Muscle of arm (tissue), 12 donors: Measurements from ENCODE around the gene ADAMTSL3. TPM values are rescaled to one million over a fixed set of nuclear protein-coding genes. Genes with fewer than 3 reads are reported as not detected.
A peak's percentile ranks its signal among the peaks of the same experiment; 100 is the strongest.

Experiments used
- DNase-seq: peaks from one replicate; pipeline ENCODE4 v3.0.0-alpha.2; 2013
- polyA plus RNA-seq, 12 donors: library from polyadenylated mRNA; unstranded; fragments of 120-200 nt; gene quantifications; one replicate each; pipeline ENCODE4 v1.2.1, GENCODE V29; 2013; ENCODE audit not compliant: insufficient read length in 12 of 12

ADAMTSL3 gene
- polyA plus RNA-seq, 12 donors, result 25.4 to 55.1 (median 40.4) TPM; not detected in 1

DNA sequence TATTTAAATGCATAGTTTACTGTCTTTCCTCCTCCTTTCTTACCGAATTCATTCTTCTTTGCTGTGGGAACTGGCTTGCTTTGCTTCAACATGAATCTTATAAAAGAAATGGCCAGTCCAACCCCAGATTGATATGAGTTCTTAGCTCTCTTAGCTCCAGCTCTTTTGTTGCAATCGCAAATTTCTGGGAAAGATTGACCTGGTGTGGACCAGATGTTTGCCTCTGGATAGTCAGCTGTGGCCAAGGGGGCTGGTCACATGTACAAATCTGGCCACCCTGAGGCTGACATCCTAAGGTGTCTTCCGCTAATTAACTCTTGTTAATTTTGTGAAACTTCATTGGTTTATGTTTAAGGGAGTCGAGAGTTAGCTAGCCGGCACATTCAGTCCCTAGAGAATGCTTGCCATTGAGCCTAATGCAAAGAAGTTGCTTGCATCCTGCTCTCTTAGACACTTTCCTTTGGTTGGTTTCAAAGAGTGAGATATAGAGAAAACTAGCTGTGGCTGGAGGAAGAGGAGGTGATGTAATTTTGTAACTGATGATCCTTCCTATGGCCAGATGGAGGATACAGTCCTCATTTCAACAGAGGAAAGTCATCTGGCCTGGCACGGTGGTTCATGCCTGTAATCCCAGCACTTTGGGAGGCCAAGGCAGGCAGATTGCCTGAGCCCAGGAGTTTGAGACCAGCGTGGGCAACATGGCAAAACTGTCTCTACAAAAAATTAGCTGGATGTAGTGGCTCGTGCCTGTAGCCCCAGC is 162.4 kb downstream of the ADAMTSL3 start:
- no peak for DNase-seq

DNA sequence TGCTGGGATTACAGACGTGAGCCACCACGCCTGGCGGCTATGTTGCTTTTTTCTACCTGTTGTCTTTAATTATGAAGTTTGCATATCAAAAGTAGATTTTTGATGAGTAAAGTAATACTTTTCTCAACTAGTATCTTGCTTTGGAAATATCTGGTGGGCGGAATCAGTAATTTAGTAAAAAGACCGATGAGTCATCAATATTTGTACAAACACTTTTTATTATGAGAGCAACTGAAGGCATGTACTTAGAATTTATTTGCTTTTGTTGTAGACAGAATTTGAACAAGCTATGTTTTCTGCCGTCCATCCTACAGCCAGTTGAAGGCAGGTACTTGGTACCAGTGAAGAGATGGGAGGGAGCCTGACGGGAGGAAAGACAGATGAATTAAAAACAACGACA is 164.7 kb downstream of the ADAMTSL3 start:
- no peak for DNase-seq

DNA sequence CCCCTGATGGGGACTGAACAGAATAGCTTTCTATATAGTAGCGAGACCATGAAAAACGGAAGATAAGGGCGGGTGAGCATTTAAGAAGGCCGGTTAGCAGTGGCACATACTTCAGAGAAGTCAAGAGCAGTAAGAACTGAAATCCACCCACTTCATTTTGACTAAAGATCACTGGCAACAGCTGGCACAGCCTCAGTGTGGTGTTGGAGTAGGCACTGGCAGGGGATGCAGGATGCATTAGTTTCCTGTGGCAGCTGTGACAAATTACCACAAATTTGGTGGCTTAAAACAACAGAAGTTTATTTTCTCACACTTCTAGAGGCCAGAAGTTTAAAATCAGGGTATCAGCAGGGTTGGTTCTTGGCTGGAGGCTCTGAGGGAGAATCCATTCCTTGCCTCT is 176.5 kb downstream of the ADAMTSL3 start:
- no peak for DNase-seq

DNA sequence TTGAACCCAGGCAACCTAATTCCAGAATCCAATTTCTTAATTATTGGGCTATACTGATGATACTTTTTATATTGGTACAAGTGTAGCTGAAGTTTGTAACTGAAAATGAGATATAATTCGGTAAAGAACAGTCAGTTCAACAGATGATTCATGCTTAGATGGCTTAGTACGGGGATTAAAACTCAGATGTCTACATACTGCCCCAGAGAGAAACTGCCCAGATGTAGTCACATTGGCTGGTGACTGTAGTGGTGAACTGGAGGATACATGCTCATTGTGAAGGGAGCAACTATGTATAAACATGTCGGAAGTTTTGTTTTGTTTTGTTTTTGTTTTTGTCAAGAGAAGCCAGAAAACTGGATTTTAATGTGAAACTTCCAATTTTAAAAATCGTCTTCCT is 179.6 kb downstream of the ADAMTSL3 start:
- no peak for DNase-seq

DNA sequence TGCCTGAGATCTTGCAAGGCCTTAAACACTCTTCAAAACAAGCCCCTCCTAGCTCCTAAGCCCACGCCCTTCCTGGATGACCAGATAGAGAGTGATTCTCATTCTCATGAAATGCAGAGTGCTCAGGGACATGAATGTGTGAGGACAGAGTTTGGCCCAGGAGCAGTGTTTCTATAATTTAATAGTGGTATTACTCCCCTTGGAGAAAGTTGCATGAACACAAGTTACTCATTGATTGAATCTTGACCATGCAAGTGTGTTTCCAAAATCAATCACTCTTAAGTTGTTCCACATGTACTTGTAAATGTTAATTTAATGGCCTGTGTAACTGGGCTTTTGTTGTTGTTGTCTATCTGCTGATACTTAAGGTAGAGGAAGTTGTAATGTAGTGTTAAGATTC is 181.6 kb downstream of the ADAMTSL3 start:
- DNase-seq, result peak; percentile 85

DNA sequence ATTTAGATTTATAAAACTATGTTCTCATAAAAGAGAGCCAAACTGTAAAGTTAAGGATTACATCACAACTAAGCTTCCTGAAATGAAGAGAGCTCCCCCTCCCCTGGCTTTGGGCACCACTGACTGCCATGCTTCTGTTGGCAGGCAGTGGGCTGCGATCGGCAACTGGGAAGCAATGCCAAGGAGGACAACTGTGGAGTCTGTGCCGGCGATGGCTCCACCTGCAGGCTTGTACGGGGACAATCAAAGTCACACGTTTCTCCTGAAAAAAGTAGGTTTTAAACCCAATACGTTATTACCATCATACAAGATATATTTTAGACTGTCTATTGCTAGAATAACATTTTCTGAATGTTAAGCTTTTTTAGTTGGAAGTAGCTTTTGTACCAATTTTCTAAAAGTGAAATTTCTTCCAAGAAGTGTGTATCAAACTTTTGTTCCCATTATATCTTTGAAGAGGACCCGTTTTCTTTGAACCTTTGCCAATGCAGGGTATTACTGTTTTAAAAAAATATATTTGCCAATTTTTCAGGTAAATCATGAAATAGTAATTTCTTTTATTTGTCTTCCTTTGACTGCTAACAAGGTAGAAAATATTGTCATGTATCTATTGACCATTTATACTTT is 184.1 kb downstream of the ADAMTSL3 start:
- DNase-seq, result no peak

DNA sequence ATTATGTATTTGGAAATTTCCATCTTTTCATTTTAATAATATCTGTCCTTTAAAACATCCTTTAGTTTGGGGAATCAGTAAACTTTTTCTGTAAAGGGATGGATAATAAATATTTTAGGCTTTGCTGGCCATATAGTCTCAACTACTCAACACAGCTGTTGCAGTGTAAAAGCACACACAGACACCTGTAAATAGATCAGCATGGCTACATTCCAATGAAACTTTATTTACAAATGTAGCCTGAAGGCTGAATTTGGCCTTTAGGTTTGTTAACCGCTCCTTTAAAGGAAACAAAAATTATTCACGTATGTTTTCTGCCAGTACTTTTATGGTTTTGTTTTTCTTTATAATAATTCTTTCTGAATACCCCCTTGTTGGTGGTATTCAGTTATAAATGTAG is 184.8 kb downstream of the ADAMTSL3 start:
- no peak for DNase-seq

DNA sequence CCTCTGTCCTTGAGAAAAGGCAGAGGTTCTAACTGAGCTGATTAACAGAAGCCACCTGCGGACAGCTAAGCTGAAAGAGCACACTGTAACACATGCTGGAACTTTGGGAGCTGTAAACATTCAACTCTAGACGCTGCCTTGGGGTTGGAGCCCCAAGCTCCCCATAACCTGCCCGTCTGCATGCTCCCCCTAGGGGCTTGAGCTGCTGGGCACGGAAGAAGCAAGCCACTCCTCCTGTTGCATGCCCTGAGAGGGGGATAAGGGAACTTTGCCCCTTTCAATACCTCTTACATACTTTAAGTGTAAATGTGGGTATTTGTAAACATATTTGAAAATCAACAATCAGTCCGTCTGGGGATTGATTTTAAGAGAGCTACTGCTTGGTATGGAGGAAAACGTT is 188.4 kb downstream of the ADAMTSL3 start:
- no peak for DNase-seq

DNA sequence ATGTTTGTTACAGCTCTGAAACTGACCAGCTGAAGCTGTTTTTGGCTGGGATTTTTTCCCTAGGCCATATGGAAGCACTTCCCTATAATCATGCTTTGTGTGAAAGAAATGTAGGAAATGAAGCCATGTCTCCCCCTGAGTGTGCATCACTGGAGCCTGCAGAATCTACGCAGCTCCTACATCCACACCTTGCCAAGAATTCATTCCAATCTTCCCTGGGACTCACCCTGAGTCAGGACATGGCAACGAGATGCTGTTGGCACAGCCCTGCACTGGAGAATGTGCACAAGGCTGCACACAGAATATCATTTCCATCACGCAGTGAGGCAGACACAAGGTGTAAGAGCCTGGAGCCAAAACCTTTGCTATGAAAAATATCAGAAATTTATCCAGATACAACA is 189.5 kb downstream of the ADAMTSL3 start:
- peak; percentile 87 for DNase-seq

DNA sequence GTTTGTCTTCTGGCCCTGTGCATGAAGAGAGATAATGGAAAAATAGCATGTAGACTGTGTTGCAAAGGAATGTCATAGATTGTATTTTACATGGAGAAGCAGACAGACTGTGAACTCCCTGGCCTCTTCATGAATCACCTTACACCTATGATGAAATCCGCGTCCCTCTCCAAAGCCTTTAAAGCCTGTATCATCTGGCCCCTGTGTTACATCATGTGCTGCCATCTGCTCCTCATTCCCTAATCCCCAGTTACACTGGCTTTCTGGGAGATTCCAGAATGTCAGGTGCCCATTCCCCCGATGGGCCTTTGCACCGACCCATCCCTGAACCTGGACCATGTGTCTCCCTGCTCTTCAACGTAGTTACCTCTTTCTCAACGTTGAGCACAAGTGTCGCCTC is 190.8 kb downstream of the ADAMTSL3 start:
- no peak for DNase-seq

DNA sequence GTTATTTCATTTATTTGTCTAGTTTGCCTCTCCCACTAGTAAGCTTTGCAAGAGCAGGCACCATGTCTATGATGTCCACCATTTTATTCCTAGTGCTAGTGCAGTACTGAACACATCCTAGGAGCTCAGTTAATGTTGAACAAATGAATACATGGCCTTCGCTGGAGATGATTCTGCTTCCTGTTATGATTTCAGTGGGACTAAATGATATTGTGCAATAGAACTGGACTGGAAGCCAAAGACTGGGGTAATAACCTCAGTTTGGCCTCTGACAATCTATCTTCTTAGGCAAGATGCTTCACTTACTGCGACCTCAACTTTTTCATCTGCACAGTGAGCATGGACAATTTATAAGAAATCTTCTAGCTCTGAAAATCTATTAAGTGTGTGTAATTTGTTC is 191.3 kb downstream of the ADAMTSL3 start:
- peak; percentile 75 for DNase-seq

DNA sequence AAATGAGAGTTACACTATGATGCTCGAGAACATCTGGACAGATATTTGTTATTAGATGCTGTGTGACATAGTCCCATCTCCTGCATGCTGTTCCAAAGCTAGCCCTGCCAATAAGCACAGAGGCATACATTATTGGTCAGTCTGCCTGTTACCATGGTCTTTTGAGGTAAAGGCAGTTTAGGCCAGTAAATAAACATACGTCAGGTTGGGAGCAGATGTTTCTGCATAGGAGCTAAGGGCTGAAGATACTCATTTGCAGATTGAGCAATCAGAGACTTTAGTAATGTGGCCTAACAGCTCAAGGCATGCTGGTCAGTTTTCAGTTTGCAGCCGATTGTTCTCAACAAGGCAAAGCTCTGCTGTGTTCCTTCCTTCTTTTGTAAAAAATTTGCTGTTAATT is 192.9 kb downstream of the ADAMTSL3 start:
- DNase-seq, result peak; percentile 68

DNA sequence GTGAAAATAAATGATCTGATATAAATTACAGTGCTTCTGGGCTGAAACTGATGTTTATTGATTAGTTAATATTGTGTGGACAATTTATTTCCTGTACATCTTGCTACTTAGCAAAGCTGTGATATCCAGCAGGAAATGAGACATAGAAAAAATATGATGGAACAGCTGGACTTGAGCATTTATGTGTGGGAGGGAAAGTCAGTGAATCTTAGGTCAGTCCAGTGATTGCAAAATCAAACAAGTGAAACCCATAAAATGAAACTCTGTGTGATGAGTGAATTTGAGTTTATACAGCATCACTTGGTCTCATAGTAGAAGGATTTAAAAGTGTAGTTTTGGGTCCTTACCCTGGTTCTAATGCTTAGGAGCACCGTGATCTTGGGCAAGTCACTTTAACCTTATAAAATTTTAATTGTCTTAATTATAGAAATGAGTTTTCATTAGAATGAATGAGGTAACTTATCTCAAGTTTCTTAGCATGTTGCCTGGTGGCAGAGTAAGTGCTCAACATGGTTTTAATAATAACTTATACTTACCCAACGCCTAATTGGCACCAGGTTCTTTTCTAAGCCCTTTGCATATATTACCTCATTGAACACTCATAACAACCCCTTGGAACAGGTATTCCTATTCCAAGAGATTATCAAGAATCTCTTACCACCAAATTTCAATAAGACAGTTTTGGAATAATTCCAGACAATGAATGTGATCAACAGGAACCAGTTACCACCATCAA is 194.6 kb downstream of the ADAMTSL3 start:
- DNase-seq, result no peak

DNA sequence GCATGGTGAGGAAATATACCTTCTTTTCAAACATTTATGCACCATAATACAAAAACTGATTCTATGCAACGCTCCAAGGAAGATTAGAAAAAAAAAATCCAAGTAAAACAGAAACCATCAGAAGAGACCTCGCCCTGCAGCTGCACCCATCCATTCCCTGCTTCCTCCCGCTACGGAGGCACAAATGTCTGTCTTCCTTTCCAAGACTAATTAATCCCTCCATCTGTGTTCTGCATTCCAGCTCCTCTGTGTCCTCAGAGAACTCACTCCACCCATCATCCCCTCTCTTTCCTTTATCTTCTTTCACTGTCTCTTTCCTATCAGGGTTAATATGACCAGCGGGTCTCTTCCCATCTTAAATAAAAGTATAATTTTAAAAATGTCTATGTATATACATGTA is 196.1 kb downstream of the ADAMTSL3 start:
- no peak for DNase-seq

DNA sequence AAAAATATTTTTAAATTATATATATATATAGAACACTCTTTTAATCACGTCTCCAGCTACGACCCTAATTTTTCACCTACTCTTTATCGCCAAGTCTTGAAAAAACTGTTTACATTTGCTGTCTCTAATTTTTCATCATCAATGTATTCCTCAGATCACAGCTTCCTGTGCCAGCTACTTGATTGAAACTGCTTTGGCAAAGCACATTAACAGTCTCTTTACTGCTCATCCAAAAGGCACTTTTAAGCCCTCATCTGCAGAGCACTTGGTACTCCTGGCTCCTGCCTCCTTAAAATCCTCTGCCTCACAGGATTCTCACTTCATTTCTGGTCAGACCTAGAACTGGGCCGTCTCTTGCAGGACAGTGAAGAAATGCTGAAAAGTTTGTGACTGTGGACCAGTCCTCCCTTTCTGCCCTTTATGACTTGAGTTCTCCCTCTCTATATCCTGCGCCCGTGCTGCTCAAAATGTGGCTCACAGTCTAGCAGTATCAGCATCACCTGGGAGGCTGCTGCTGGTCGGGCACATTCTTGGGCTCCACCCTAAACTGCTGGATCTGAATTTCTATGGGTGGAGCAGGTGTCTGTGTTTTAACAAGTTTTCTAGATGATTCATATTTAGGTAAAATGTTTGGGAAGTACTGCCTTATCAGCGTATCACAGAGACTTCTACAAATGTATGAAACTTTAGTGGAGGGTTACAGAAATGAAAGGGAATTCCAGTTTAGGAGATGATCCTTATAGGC is 196.8 kb downstream of the ADAMTSL3 start:
- no peak for DNase-seq

DNA sequence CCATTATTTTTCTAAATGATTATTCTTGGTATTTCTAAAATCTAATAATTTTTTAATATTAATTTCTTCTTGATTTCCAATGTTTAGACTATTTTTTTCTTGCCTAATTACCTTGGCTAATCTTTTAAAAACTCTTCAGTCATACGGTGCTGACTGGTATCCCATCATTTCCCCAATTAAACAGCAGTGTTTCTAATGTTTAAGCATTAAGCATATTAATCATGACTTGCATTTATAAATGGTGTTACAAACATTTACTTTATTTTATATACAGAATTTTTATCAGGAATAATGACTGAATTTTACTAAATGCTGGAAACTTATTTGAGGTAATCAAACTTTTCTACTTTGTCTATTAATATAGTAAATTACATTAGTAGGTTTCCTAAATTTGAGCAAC is 199.3 kb downstream of the ADAMTSL3 start:
- DNase-seq, result no peak

DNA sequence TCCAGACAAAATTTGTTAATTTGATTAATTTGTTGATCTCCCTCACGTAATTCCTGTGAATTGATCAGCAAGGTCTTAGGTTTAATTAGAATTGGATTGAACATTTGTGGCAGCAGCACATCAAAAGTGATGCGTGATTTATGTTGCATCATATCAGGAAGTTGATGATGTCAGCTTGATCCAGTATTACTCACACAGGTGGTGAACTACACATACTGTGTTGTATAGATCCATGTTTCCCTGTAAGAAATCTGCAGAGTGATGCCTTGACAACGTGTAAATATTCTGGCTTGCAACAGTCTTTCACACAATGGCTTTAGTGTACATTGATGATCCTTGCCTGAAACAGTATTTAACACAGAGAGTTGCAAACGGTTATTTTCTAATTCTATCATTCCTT is 200.4 kb downstream of the ADAMTSL3 start:
- no peak for DNase-seq

DNA sequence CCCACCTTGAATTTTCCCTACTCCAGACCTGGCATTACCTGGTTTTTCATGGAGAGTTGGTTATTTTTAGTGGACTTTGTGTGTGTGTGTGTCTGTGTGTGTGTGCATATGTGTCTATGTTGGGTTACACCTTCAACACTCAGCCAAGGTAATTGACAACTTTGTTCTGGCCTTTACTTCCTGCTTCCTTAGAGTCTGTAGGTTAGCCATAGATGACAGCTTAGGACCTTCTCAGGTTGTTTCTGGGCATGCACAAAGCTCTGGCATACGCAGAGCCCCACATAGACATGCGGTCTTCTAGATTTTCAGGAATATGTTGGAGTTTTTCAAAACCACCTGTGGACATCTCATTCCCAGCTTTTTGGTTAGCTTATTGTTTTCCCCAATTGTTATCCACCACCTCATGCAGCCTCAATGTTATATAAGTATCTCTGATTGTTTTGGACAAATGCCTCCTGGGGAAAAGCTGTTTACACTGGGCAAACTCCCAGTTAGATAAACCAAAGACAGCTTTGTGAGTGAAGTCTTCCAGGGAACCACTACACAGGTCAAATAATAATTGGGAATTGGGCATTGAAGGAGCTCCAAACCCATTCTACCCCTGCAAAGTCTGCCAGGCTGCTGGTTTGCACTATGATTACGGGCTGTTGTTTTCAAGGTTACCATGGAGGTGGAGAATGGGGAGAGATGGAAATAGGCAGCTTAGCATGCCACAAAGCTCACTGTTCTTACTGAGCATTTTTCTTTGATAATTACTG is 201.2 kb downstream of the ADAMTSL3 start:
- no peak for DNase-seq

DNA sequence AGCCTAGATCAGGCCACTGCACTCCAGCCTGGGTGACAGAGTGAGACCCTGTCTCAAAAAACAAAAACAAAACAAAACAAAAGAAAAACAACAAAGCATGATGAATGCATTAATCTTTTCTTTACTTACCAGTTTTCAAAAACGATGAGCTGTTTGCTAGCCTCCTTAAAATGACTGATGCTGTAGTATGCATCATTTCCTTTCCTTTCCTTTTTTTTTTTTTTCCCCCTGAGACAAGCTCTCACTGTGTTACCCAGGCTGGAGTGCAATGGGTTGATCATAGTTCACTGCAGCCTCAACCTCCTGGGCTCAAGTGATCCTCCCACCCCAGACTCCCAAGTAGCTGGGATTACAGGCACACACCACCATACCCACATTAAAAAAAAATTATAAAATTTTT is 202.0 kb downstream of the ADAMTSL3 start:
- DNase-seq, result no peak

DNA sequence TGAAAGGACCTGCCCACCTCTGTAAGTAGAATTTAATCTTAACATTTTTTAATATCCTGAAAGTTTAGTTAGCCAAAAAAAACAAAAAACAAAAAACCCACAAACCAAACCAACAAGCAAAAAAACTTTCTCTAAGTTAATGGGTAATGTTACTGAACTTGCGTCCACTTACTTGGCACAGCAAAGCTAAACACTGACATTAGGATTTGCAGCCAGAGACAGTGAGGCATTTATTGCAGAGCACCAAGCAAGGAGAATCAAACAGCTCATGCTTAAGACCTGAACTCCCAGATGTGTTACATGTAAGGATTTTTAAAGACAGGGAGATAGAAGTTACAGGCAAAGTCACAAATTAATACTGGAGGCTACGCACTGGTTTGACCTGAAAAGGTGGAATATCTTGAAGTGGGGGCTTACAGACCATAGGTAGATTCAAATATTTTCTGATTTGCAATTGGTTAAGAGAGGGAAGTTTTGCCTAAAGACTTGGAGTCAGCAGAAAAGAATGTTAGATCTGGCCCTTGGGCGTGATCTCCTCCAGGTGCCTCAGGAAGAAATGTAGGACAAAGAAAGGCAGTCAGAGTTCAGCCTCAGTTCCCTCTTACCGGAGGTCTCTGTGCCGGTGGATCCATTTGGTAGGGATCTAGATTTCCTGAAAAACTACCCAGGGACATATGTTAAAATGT is 205.0 kb downstream of the ADAMTSL3 start:
- DNase-seq, result no peak

DNA sequence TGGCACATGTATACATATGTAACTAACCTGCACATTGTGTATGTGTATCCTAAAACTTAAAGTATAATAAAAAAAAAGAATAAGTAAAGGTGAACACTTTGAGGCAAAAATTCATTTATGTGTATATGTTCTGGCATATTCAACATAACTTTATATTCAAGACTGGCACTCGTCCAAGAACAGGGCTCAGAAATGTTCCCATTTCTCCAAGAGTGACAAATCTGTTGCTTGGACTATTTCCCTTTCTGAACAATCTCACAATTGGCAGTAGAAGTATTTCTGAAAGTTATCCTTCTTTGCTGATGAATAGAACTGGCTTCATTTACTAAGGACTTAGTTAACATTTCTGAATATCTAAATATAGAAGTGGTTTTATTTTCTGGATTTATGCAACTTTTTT is 212.8 kb downstream of the ADAMTSL3 start:
- DNase-seq, result no peak
